DOHH2 (cell line): ENCODE measurements around the gene DDX51.

Source experiments
- H3F3A ChIP-seq: fragments of 200-600 bp; sonication (generic), shearing (Covaris generic); 2 replicates; pipeline ENCODE4 v1.6.0; 2016; ENCODE audit warnings: antibody characterized with exemption, mild to moderate bottlenecking; ENCODE audit not compliant: control insufficient read depth, insufficient read depth
- H3K27ac ChIP-seq: fragments of 200-600 bp; sonication (generic); 2 replicates; pipeline ENCODE4 v1.5.1; 2014; ENCODE audit warnings: low read depth, mild to moderate bottlenecking, low read length, moderate library complexity
- H3K27me3 ChIP-seq: fragments of 200-600 bp; sonication (generic); 2 replicates; pipeline ENCODE4 v1.6.1; 2014; ENCODE audit warnings: mild to moderate bottlenecking, low read length, mixed read lengths; ENCODE audit not compliant: control insufficient read depth
- H3K36me3 ChIP-seq: fragments of 200-600 bp; sonication (generic); 2 replicates; pipeline ENCODE4 v1.6.1; 2014; ENCODE audit warnings: mild to moderate bottlenecking, low read length, moderate library complexity, mixed read lengths; ENCODE audit not compliant: control insufficient read depth
- H3K4me1 ChIP-seq: fragments of 200-600 bp; sonication (generic); 2 replicates; pipeline ENCODE4 v1.6.1; 2014; ENCODE audit warnings: mild to moderate bottlenecking, low read length, mixed read lengths; ENCODE audit not compliant: control insufficient read depth
- H3K4me2 ChIP-seq: fragments of 200-600 bp; sonication (generic); 2 replicates; pipeline ENCODE4 v1.6.0; 2014; ENCODE audit warnings: mild to moderate bottlenecking, low read length, moderate library complexity
- H3K4me3 ChIP-seq: fragments of 200-600 bp; sonication (generic); 2 replicates; pipeline ENCODE4 v1.5.1; 2014; ENCODE audit warnings: mild to moderate bottlenecking, low read length, mixed read lengths
- H3K79me2 ChIP-seq: fragments of 200-600 bp; sonication (generic); 2 replicates; pipeline ENCODE4 v1.6.1; 2014; ENCODE audit warnings: mild to moderate bottlenecking, low read length, mixed read lengths; ENCODE audit not compliant: control insufficient read depth
- H3K9me2 ChIP-seq: fragments of 200-600 bp; sonication (generic); replicated peaks from 2 replicates; pipeline ENCODE4 v1.6.1; 2014; ENCODE audit warnings: mild to moderate bottlenecking, low read length, mixed read lengths; ENCODE audit not compliant: control insufficient read depth
- H3K9me3 ChIP-seq: fragments of 200-600 bp; sonication (generic); 2 replicates; pipeline ENCODE4 v1.6.1; 2014; ENCODE audit warnings: antibody characterized with exemption, low read length, mixed read lengths; ENCODE audit not compliant: control insufficient read depth, insufficient read depth
- H4K20me1 ChIP-seq: fragments of 200-600 bp; sonication (generic); 2 replicates; pipeline ENCODE4 v1.6.0; 2014; ENCODE audit warnings: low read depth, mild to moderate bottlenecking, antibody characterized with exemption, low read length, moderate library complexity; ENCODE audit not compliant: control insufficient read depth, insufficient read depth
- CTCF ChIP-seq: fragments of 200-600 bp; sonication (generic); IDR thresholded peaks from one replicate; pipeline ENCODE4 v1.5.1; 2014; ENCODE audit warnings: antibody characterized with exemption, mild to moderate bottlenecking, low read depth, low read length; ENCODE audit not compliant: poor library complexity, severe bottlenecking
- EZH2phosphoT487 ChIP-seq: fragments of 200-600 bp; sonication (generic); IDR thresholded peaks from 2 replicates; pipeline ENCODE4 v1.6.1; 2017; ENCODE audit warnings: borderline replicate concordance, mild to moderate bottlenecking, antibody characterized with exemption, low read length, moderate library complexity, mixed read lengths

The DDX51 gene

GRCh38 chr12:132188451-132188901 lies 44.4 kb upstream of the DDX51 start:
- Histone ChIP-seq H3K9me2 (no peaks in the 10 kb centered on the region), H3K4me1 (peaks cover 14% of the 10 kb centered on the region), H3K36me3 (no peaks in the 10 kb centered on the region), H3K27me3 (peaks cover 19% of the 10 kb centered on the region), H3F3A (no peaks in the 10 kb centered on the region), H3K4me3 (no peak overlapping the region), H3K27ac (no peak overlapping the region), H4K20me1 (no peaks in the 10 kb centered on the region), H3K9me3 (peaks cover 4% of the 10 kb centered on the region; the same call in 1 of the 2 replicates), H3K79me2 (no peaks in the 10 kb centered on the region), H3K4me2 (no peak overlapping the region)
- TF ChIP-seq EZH2phosphoT487 (no peak), CTCF (no peak)

GRCh38 chr12:132187646-132188450 lies 43.7 kb upstream of the DDX51 start:
- H3F3A ChIP-seq, result no peaks in the 10 kb centered on the region
- no peaks in the 10 kb centered on the region for H4K20me1 ChIP-seq
- no peak overlapping the region for H3K4me3 ChIP-seq
- no peaks in the 10 kb centered on the region for H3K36me3 ChIP-seq
- no peaks in the 10 kb centered on the region for H3K9me2 ChIP-seq
- H3K27ac ChIP-seq, result no peak overlapping the region
- H3K27me3 ChIP-seq, result peaks cover 21% of the 10 kb centered on the region
- H3K9me3 ChIP-seq, result no peaks in the 10 kb centered on the region
- TF ChIP-seq CTCF, result no peak
- TF ChIP-seq EZH2phosphoT487, result no peak
- H3K79me2 ChIP-seq, result no peaks in the 10 kb centered on the region
- no peak overlapping the region for H3K4me2 ChIP-seq
- peaks cover 14% of the 10 kb centered on the region for H3K4me1 ChIP-seq

GRCh38 chr12:132186857-132187620 lies 42.9 kb upstream of the DDX51 start:
- Histone ChIP-seq H3K9me3 (no peaks in the 10 kb centered on the region), H3K79me2 (no peaks in the 10 kb centered on the region), H3K27ac (no peak overlapping the region), H3K4me3 (no peak overlapping the region), H3K9me2 (no peaks in the 10 kb centered on the region), H3K4me2 (no peak overlapping the region), H3F3A (no peaks in the 10 kb centered on the region), H3K4me1 (peaks cover 14% of the 10 kb centered on the region), H3K36me3 (no peaks in the 10 kb centered on the region), H3K27me3 (peaks cover 21% of the 10 kb centered on the region), H4K20me1 (no peaks in the 10 kb centered on the region)
- TF ChIP-seq CTCF (no peak), EZH2phosphoT487 (no peak)
